ENCODE results near the gene SPOCK1. TPM values are rescaled to one million over a fixed set of nuclear protein-coding genes. Genes with fewer than 3 reads are reported as not detected.
A peak's percentile ranks its signal among the peaks of the same experiment; 100 is the strongest.

Gene SPOCK1
- total and polyA plus RNA-seq, 2 experiments from 2014 or later, result 268 to 471 TPM

GRCh38 chr5:137051161-137051560 is 448.0 kb downstream of the SPOCK1 start:
- Histone ChIP-seq H3K9ac (no peak overlapping the region), H3K9me2 (ENCODE audit: insufficient read depth) (no peaks in the 10 kb centered on the region), H3K36me3 (ENCODE audit: low read depth) (0 out of 2 replicates have a peak, but pooled peaks cover 3% of the 10 kb centered on the region), H3K4me2 (ENCODE audit: unreplicated experiment) (no peak overlapping the region), H3K4me3 (no peak overlapping the region), H3K9me3 (ENCODE audit: low read depth) (no peaks in the 10 kb centered on the region), H3F3A (ENCODE audit: insufficient read depth) (no peaks in the 10 kb centered on the region), H2AFZ (no peak overlapping the region), H3K27me3 (replicated peaks; ENCODE audit: insufficient read depth) (no peaks in the 10 kb centered on the region), H3K79me2 (ENCODE audit: insufficient read depth) (no peaks in the 10 kb centered on the region), H3K4me1 (ENCODE audit: insufficient read depth) (no peaks in the 10 kb centered on the region), H4K20me1 (ENCODE audit: insufficient read depth) (no peaks in the 10 kb centered on the region; the same call in 1 of the 2 replicates), H3K27ac (no peak overlapping the region)
- DNase-seq, result peak; percentile 26
- in situ Hi-C loops (cut with MboI), result no loop called here
- WGBS, 2 experiments (ENCODE audit: low coverage in 1 of 2, low lambda C conversion rate in 2 of 2, missing lambda C conversion rate in 2 of 2), result 97% methylated on average over 3 of the region's 3 CpGs
- no peak for TF ChIP-seq EZH2 (IDR thresholded peaks at IDR 0.05; ENCODE audit: insufficient read depth, poor library complexity, severe bottlenecking)
- no peak for TF ChIP-seq EZH2phosphoT487 (IDR thresholded peaks at IDR 0.05; ENCODE audit: insufficient read depth, low read depth)

GRCh38 chr5:137040641-137041340 is 458.3 kb downstream of the SPOCK1 start:
- DNase-seq, result peak; percentile 61
- TF ChIP-seq EZH2 (IDR thresholded peaks at IDR 0.05; ENCODE audit: insufficient read depth, poor library complexity, severe bottlenecking), result no peak
- TF ChIP-seq EZH2phosphoT487 (IDR thresholded peaks at IDR 0.05; ENCODE audit: insufficient read depth, low read depth), result no peak
- in situ Hi-C loops (cut with MboI), result no loop called here

GRCh38 chr5:137040024-137040423 is 459.1 kb downstream of the SPOCK1 start:
- Histone ChIP-seq H3K27ac (no peak overlapping the region), H2AFZ (no peak overlapping the region), H3K9me2 (ENCODE audit: insufficient read depth) (no peaks in the 10 kb centered on the region), H3K9me3 (ENCODE audit: low read depth) (no peaks in the 10 kb centered on the region), H3K79me2 (ENCODE audit: insufficient read depth) (no peaks in the 10 kb centered on the region), H4K20me1 (ENCODE audit: insufficient read depth) (0 out of 2 replicates have a peak, but pooled peaks cover 3% of the 10 kb centered on the region), H3F3A (ENCODE audit: insufficient read depth) (peaks cover 13% of the 10 kb centered on the region; the same call in 1 of the 2 replicates), H3K4me2 (ENCODE audit: unreplicated experiment) (no peak overlapping the region), H3K4me1 (ENCODE audit: insufficient read depth) (peaks cover 16% of the 10 kb centered on the region; the same call in 1 of the 2 replicates), H3K36me3 (ENCODE audit: low read depth) (no peaks in the 10 kb centered on the region), H3K9ac (no peak overlapping the region), H3K4me3 (no peak overlapping the region), H3K27me3 (replicated peaks; ENCODE audit: insufficient read depth) (no peaks in the 10 kb centered on the region)
- TF ChIP-seq EZH2phosphoT487 (IDR thresholded peaks at IDR 0.05; ENCODE audit: insufficient read depth, low read depth) (no peak), EZH2 (IDR thresholded peaks at IDR 0.05; ENCODE audit: insufficient read depth, poor library complexity, severe bottlenecking) (no peak)
- in situ Hi-C loops (cut with MboI), result no loop called here
- no peak for DNase-seq
- WGBS, 2 experiments (ENCODE audit: low coverage in 1 of 2, low lambda C conversion rate in 2 of 2, missing lambda C conversion rate in 2 of 2), result 94 to 96% methylated on average over 4 of the region's 4 CpGs

More at GRCh38 chr5:137040641-137041340, 458.3 kb downstream of the SPOCK1 start:
- Histone ChIP-seq H3K4me3 (no peak overlapping the region), H3K36me3 (ENCODE audit: low read depth) (no peaks in the 10 kb centered on the region), H3K79me2 (ENCODE audit: insufficient read depth) (no peaks in the 10 kb centered on the region), H3F3A (ENCODE audit: insufficient read depth) (peaks cover 13% of the 10 kb centered on the region; the same call in 1 of the 2 replicates), H3K4me1 (ENCODE audit: insufficient read depth) (peaks cover 12% of the 10 kb centered on the region; the same call in 1 of the 2 replicates), H2AFZ (no peak overlapping the region), H3K9me2 (ENCODE audit: insufficient read depth) (no peaks in the 10 kb centered on the region), H3K27me3 (replicated peaks; ENCODE audit: insufficient read depth) (no peaks in the 10 kb centered on the region), H4K20me1 (ENCODE audit: insufficient read depth) (0 out of 2 replicates have a peak, but pooled peaks cover 3% of the 10 kb centered on the region), H3K27ac (no peak overlapping the region), H3K4me2 (ENCODE audit: unreplicated experiment) (no peak overlapping the region), H3K9ac (no peak overlapping the region), H3K9me3 (ENCODE audit: low read depth) (no peaks in the 10 kb centered on the region)
- 79 to 88% methylated on average over 1 of the region's 1 CpG for WGBS, 2 experiments (ENCODE audit: low coverage in 1 of 2, low lambda C conversion rate in 2 of 2, missing lambda C conversion rate in 2 of 2)

- H3K36me3 ChIP-seq (ENCODE audit: low read depth), result no peaks in the 10 kb centered on the region
- no peak overlapping the region for H3K4me3 ChIP-seq
- no peaks in the 10 kb centered on the region for H3K9me3 ChIP-seq (ENCODE audit: low read depth)
- 85 to 93% methylated on average over 2 of the region's 2 CpGs for WGBS, 2 experiments (ENCODE audit: low coverage in 1 of 2, low lambda C conversion rate in 2 of 2, missing lambda C conversion rate in 2 of 2)
- no peak overlapping the region for H3K9ac ChIP-seq
- H3K27me3 ChIP-seq (replicated peaks; ENCODE audit: insufficient read depth), result no peaks in the 10 kb centered on the region
- H3K79me2 ChIP-seq (ENCODE audit: insufficient read depth), result no peaks in the 10 kb centered on the region
- no peak for TF ChIP-seq EZH2phosphoT487 (IDR thresholded peaks at IDR 0.05; ENCODE audit: insufficient read depth, low read depth)
- TF ChIP-seq EZH2 (IDR thresholded peaks at IDR 0.05; ENCODE audit: insufficient read depth, poor library complexity, severe bottlenecking), result no peak
- no peak overlapping the region for H3K27ac ChIP-seq
- peaks cover 16% of the 10 kb centered on the region; the same call in 1 of the 2 replicates for H3K4me1 ChIP-seq (ENCODE audit: insufficient read depth)
- H3F3A ChIP-seq (ENCODE audit: insufficient read depth), result peaks cover 13% of the 10 kb centered on the region; the same call in 1 of the 2 replicates
- 0 out of 2 replicates have a peak, but pooled peaks cover 3% of the 10 kb centered on the region for H4K20me1 ChIP-seq (ENCODE audit: insufficient read depth)
- no peaks in the 10 kb centered on the region for H3K9me2 ChIP-seq (ENCODE audit: insufficient read depth)
- H2AFZ ChIP-seq, result no peak overlapping the region
- H3K4me2 ChIP-seq (ENCODE audit: unreplicated experiment), result no peak overlapping the region
- DNase-seq, result no peak
- in situ Hi-C loops (cut with MboI), result no loop called here
Measured at GRCh38 chr5:137037848-137038247, 461.3 kb downstream of the SPOCK1 start.
